Measurements from ENCODE around the gene SNRPE. TPM values are rescaled to one million over a fixed set of nuclear protein-coding genes. Genes with fewer than 3 reads are reported as not detected.

The SNRPE gene
- total and polyA plus RNA-seq, 9 of the 15 experiments (the other 6 are each of a cell fraction or from before 2014, with no cell fraction given): 216 to 1,893 (median 487) TPM

DNA sequence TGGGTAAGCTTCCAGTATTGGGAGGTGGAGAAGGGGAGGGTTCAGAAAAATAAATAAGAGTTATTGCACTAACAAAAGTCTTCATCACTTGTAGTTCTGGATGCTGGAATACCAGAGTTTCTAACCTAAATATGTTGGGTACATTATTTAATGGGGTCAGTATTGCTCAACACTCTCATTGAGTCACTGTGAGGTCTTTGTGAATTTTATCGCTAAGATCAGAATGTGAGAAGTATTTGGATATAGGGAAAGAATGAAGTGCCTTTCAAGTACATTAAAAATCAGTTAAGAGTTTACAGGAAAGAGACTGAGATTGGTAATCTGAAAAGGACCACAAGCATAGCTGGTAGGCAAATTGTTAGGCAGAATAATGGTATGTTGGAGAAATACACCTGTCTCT is 8.8 kb downstream of the SNRPE start (continued):
- TF ChIP-seq, protein P1, sequence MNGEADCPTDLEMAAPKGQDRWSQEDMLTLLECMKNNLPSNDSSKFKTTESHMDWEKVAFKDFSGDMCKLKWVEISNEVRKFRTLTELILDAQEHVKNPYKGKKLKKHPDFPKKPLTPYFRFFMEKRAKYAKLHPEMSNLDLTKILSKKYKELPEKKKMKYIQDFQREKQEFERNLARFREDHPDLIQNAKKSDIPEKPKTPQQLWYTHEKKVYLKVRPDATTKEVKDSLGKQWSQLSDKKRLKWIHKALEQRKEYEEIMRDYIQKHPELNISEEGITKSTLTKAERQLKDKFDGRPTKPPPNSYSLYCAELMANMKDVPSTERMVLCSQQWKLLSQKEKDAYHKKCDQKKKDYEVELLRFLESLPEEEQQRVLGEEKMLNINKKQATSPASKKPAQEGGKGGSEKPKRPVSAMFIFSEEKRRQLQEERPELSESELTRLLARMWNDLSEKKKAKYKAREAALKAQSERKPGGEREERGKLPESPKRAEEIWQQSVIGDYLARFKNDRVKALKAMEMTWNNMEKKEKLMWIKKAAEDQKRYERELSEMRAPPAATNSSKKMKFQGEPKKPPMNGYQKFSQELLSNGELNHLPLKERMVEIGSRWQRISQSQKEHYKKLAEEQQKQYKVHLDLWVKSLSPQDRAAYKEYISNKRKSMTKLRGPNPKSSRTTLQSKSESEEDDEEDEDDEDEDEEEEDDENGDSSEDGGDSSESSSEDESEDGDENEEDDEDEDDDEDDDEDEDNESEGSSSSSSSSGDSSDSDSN (IDR thresholded peaks at IDR 0.05; ENCODE audit: borderline replicate concordance in 1 of 2, low read depth in 2 of 2, low read length in 2 of 2): no peak
- TF ChIP-seq CEBPB (tag; IDR thresholded peaks at IDR 0.05): 0 out of 2 replicates have a peak, but pooled peaks have one; percentile 27

DNA sequence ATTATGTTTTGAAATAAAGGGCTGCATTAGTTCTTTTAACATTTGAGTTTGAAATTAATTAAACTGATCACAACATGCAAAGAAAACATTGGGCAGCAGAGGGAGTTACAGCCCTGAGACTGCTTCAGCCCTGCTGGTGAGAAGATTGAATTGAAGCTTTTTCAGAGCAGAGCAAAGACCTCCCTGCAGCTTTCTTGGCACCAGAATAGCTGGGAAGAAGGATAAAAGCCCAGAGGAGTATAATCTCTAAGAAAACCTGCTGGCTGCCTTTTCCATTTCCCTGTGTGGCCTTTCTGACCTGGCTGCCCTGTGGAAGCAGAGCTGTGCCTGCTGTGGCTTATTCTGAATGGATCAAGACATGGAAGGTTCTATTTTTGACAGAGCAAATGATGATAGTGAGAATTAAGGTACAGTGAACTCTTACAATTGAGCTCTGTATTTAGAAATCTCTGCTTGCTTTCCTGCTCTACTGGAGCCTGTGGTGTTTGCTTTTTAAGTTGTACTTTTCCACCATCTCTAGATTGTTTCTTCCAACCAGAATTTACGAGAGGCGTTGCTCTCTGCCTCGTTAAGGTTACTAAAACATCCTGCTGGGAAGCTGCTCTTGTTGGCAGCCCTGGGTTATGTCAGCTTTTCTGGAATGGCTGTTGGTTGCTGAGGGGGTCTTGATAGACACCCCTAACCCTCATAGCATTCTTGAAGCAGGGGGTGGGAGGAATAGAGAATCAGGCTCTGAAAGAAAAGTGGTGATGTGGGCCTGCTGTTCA is 9.9 kb downstream of the SNRPE start:
- peak; percentile 81 for FAIRE-seq
- POLR2A ChIA-PET: interaction anchor here (0.8 to 1.8 kb wide), 6 partner anchors 9 to 375 kb away, joined by 3 to 5 read pairs (median 4); no protein-coding TSS in a partner anchor
- in situ Hi-C loops (cut with MboI): no loop called here
- TF ChIP-seq NCOR1 (IDR thresholded peaks at IDR 0.05) (0 out of 2 replicates have a peak, but pooled peaks have one; percentile 14), SMC3 (conservative IDR thresholded peaks at IDR 0.05; ENCODE audit: insufficient read depth, low read depth, low read length) (peak; percentile 77), MECOM (CRISPR knock-in tag; IDR thresholded peaks at IDR 0.05) (no peak), EGR1 (conservative IDR thresholded peaks at IDR 0.05) (no peak), RAD21 (CRISPR knock-in tag; conservative IDR thresholded peaks at IDR 0.05 in 1 of 2, IDR thresholded peaks at IDR 0.05 in 1 of 2) (peak; percentile 95 to 97), HDAC6 (IDR thresholded peaks at IDR 0.05; ENCODE audit: low read depth, low read length) (no peak)
- TF ChIP-seq, protein P2, sequence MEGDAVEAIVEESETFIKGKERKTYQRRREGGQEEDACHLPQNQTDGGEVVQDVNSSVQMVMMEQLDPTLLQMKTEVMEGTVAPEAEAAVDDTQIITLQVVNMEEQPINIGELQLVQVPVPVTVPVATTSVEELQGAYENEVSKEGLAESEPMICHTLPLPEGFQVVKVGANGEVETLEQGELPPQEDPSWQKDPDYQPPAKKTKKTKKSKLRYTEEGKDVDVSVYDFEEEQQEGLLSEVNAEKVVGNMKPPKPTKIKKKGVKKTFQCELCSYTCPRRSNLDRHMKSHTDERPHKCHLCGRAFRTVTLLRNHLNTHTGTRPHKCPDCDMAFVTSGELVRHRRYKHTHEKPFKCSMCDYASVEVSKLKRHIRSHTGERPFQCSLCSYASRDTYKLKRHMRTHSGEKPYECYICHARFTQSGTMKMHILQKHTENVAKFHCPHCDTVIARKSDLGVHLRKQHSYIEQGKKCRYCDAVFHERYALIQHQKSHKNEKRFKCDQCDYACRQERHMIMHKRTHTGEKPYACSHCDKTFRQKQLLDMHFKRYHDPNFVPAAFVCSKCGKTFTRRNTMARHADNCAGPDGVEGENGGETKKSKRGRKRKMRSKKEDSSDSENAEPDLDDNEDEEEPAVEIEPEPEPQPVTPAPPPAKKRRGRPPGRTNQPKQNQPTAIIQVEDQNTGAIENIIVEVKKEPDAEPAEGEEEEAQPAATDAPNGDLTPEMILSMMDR (IDR thresholded peaks at IDR 0.05 in 2 of 3, conservative IDR thresholded peaks at IDR 0.05 in 1 of 3; ENCODE audit: insufficient read depth in 2 of 3, low read depth in 1 of 3, low read length in 3 of 3): peak; percentile 88 to 99 (median 99)
- TF ChIP-seq, protein P3, sequence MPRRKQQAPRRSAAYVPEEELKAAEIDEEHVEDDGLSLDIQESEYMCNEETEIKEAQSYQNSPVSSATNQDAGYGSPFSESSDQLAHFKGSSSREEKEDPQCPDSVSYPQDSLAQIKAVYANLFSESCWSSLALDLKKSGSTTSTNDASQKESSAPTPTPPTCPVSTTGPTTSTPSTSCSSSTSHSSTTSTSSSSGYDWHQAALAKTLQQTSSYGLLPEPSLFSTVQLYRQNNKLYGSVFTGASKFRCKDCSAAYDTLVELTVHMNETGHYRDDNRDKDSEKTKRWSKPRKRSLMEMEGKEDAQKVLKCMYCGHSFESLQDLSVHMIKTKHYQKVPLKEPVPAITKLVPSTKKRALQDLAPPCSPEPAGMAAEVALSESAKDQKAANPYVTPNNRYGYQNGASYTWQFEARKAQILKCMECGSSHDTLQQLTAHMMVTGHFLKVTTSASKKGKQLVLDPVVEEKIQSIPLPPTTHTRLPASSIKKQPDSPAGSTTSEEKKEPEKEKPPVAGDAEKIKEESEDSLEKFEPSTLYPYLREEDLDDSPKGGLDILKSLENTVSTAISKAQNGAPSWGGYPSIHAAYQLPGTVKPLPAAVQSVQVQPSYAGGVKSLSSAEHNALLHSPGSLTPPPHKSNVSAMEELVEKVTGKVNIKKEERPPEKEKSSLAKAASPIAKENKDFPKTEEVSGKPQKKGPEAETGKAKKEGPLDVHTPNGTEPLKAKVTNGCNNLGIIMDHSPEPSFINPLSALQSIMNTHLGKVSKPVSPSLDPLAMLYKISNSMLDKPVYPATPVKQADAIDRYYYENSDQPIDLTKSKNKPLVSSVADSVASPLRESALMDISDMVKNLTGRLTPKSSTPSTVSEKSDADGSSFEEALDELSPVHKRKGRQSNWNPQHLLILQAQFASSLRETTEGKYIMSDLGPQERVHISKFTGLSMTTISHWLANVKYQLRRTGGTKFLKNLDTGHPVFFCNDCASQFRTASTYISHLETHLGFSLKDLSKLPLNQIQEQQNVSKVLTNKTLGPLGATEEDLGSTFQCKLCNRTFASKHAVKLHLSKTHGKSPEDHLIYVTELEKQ (CRISPR knock-in tag; IDR thresholded peaks at IDR 0.05): peak; percentile 30; the same call in 1 of the 2 replicates

More for the DNA sequence above, 9.9 kb downstream of the SNRPE start:
- peaks cover 62% of the 10 kb centered on the region for H3K36me3 ChIP-seq (ENCODE audit: control insufficient read depth, insufficient read depth, low read length)
- no peaks in the 10 kb centered on the region for H3K9me1 ChIP-seq (ENCODE audit: control insufficient read depth, insufficient read depth, low read length)
- H2AFZ ChIP-seq (ENCODE audit: low read depth, low read length): no peak overlapping the region
- H3K4me3 ChIP-seq: no peak overlapping the region
- DNase-seq (ENCODE audit: extremely low read depth in 1 of 4, low spot score in 3 of 4): peak; percentile 56 to 71 (median 68)
- CTCF ChIA-PET (ENCODE audit: low intra/inter-chr PET ratio): interaction anchor here (0.6 to 2.3 kb wide), 3 partner anchors 252 to 991 kb away, joined by 3 to 35 read pairs (median 5); no protein-coding TSS in a partner anchor
- BruUV-seq (replicated peaks): no TSS peak
- H3K4me2 ChIP-seq (ENCODE audit: insufficient read depth, low read length): no peak overlapping the region
- 91% methylated on average over 3 of the region's 3 CpGs for WGBS (ENCODE audit: insufficient coverage, low coverage, missing lambda C conversion rate)
- intact Hi-C loops (cut with micrococcal nuclease): loop anchor here (1.0 to 10.0 kb wide), 2 partner anchors 124 to 258 kb away; no protein-coding TSS in a partner anchor
- H3K27ac ChIP-seq (ENCODE audit: extremely low read depth, low read depth, low read length): no peak overlapping the region
- H3K4me1 ChIP-seq (replicated peaks in 1 of 2; ENCODE audit: control insufficient read depth in 2 of 2, insufficient read depth in 2 of 2, low read length in 2 of 2): no peaks in the 10 kb centered on the region
- ATAC-seq: peak; percentile 91
- no peaks in the 10 kb centered on the region for H3K27me3 ChIP-seq (ENCODE audit: control insufficient read depth in 2 of 2, insufficient read depth in 2 of 2, low read length in 2 of 2)
- no peaks in the 10 kb centered on the region for H3K9me3 ChIP-seq (replicated peaks; ENCODE audit: control insufficient read depth, insufficient read depth, low read depth, low read length)
- H4K20me1 ChIP-seq (replicated peaks; ENCODE audit: control insufficient read depth, insufficient read depth, low read length): no peaks in the 10 kb centered on the region
- H3K79me2 ChIP-seq (ENCODE audit: control insufficient read depth, insufficient read depth, low read length): no peaks in the 10 kb centered on the region
- no peak overlapping the region for H3K9ac ChIP-seq (ENCODE audit: insufficient read depth in 1 of 2, low read depth in 2 of 2, low read length in 2 of 2)

Measured in K562 (cell line).